Skin epidermis (tissue), 12 donors: ENCODE results near the gene PSMA3.
A peak's percentile ranks its signal among the peaks of the same experiment; 100 is the strongest.

Experiments used
- H3K27ac ChIP-seq, 21 experiments: fragments of 200-600 bp; sonication (generic) in 11 of 21; one replicate each; pipeline ENCODE4 v1.5.0; 2020; ENCODE audit warnings: mild to moderate bottlenecking in 3 of 21, inconsistent platforms in 2 of 21, moderate library complexity in 2 of 21
- H3K4me3 ChIP-seq, 7 experiments: fragments of 200-600 bp; sonication (generic) in 2 of 7; one replicate each; pipeline ENCODE4 v1.5.0; 2020; ENCODE audit warnings: inconsistent platforms in 2 of 7, mild to moderate bottlenecking in 2 of 7, moderate library complexity in 1 of 7

Gene PSMA3

DNA sequence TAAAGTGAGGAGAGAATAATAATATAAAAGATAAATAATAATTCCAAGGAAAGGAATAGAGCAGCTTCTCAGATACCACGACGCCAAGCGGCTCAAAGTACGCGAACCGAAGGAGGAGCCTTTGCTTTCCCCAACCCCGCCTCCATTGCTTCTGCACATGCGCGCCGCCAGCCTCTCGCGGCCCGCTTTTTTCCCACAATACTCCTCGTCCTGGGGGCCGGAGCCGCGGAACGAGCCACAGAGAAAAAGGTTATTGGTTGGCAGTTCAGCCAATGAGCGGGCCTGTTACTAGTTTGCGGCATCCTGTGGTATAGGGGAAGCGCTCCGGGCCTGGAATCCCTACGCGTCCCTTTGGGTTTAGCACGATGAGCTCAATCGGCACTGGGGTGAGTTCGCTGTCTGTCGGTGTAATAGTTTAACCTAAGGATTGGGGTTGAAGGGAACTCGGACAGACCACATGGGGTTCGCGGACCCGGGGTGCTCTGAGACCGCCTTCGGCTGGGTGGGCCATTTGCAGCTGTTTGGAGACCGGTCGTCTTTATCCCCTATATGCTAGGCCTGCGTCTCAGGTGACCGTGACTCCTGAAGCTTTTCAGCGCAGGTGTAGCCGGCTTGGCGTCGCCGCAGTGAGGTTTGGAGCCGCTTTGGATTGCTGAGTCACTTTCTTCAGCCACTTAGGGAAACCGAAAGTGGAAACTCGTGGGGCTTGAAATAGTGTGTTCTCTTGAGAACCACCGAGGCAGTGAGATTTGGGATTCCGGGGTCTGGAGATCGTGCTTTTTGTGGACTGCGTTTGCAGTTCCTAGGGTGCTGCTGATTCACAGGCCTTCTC lies at the start of gene PSMA3:
TSS of gene PSMA3 (plus strand) at position 288 of the 832 bp plus-strand sequence. CDS start at position 366, 78 bp downstream.
- Histone ChIP-seq H3K27ac (peak within 1 kb of the TSS; percentile 79 to 99 (median 94)), H3K4me3 (peak within 1 kb of the TSS; percentile 68 to 91 (median 78))

DNA sequence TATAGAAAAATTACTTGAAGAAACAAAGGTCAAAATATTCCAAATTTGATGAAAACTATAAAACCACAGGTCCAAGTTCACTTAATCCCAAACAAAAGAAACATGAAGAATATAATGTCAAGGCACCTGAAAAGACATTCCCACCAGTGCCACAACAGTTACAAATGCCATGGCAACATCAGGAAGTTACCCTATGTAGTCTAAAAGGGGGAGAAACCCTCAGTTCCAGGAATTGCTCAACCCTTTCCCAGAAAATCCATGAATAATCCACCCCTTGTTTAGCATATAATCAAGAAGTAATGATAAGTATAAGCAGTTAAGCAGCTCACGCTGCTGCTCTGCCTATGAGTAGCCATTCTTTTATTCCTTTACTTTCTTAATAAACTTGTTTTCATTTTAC lies 48.4 kb upstream of the PSMA3 start:
- H3K27ac ChIP-seq, result no peak overlapping the region
- no peak overlapping the region for H3K4me3 ChIP-seq

DNA sequence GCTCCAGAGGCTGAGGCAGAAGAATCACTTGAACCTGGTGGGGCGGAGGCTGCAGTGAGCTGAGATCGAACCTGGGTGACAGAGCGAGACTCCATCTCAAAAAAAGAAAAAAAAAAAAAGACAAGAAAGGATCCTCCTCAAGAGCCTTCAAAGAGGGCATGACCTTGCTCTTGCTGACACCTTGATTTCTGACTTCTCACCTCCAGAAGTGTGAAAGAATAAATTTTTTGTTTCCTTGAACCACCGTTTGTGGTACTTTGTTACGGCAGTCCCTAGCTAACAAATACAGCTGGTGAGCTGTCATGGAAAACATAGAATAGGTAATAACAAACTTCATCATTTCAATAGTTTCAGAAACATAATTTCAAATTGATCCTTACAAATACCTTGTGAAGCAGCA lies 46.6 kb upstream of the PSMA3 start:
- Histone ChIP-seq H3K27ac (no peak overlapping the region), H3K4me3 (no peak overlapping the region)

DNA sequence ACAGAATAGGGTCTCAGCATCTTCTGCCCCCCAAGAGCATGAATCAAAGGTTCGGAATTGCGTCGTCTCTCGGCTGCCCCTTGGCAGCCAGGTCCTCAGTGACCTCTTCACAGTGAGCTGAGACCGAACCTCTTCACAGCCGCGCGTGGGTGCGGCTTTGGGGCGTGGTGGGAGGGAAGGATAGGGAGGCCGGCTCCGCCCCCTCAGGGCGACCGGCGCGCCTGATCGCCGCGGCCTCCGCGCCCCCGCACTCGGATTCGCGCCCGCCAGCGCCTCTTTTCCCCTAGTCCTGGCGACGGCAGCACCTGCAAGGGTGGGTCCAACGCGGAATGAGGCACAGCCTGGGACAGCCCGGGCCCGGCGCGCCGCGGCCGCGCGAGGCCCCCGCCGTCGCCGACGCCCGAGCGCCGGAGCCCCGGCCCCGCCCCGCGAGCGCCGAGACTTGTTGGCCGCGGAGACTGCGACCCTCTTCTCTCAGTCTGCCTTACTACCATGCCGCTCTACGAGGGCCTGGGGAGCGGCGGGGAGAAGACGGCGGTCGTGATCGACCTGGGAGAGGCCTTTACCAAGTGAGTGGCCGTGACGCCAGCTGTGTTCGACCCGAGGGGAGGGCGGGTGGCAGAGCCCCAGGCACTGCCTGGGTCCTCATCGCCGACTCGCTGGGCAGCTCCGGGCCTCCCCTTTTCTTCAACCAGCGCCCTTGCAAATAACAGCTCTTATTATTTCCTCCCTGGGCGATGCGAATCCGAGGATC lies 44.7 kb upstream of the PSMA3 start, which contains the start of gene ACTR10:
TSS of gene ACTR10 (plus strand) at position 424 of the 754 bp plus-strand sequence. CDS start at position 493, 69 bp downstream.
- H3K27ac ChIP-seq, result peak within 1 kb of the TSS; percentile 90 to 99 (median 97)
- peak within 1 kb of the TSS; percentile 62 to 92 (median 82) for H3K4me3 ChIP-seq

DNA sequence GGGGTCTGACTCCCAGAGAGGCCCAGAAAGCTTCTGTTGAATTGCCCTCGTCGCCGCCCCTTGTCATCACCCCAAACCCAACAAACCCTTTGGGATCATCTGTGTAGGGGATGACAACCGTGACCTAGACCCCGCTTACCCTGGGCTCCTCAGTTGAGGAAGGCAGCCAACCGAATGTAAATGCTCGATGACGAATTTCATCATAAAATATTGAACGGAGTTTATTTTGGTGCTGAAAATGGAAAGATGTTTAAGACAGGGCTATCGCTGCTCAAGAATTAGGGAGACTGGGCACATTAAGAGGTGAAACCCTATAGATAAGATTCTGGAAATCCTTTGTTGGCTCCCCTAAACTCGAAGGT lies 44.2 kb upstream of the PSMA3 start:
- Histone ChIP-seq H3K27ac (peak overlapping the region; percentile 90 to 99 (median 97)), H3K4me3 (peak overlapping the region; percentile 62 to 92 (median 82))

DNA sequence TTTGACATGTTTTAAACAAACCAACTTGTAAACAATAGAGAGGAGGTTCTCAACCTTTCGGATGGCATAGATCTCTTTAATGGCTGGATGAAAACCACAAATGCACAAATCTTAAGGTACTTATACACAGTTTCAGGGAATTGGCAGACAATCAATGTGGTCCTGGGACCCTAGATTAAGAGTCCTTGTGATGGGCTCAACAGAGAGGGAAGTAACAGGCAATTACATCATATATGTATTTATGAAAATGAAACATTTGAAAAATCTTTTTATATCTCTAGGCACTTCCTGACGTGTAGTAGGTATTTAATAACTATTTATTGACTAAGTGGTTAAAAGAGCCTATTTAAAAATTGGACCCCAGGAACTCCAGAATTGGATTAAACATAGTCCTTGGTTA lies 43.8 kb upstream of the PSMA3 start:
- peak overlapping the region in 19 of 21 experiments; percentile 90 to 98 (median 97) for H3K27ac ChIP-seq
- H3K4me3 ChIP-seq, result peak overlapping the region; percentile 62 to 92 (median 82)

DNA sequence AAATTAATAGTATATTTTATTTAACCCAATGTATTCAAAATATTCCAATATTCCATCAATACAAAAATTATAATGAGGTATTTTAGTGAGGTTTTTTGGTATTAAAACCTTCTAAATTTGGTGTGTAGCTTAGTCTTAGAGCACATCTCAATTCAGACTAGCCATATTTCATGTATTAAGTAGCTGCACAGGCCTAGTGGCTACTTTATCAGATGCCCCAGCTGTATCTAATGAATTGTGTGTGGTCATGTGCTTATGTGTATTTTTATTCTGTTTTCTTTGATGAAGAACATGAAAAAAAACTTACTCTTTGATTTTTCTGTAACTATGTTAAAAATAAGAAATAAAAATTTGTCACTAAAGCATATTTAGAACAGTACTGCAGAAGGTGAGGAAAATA lies 31.5 kb upstream of the PSMA3 start:
- no peak overlapping the region for H3K27ac ChIP-seq
- no peak overlapping the region for H3K4me3 ChIP-seq

DNA sequence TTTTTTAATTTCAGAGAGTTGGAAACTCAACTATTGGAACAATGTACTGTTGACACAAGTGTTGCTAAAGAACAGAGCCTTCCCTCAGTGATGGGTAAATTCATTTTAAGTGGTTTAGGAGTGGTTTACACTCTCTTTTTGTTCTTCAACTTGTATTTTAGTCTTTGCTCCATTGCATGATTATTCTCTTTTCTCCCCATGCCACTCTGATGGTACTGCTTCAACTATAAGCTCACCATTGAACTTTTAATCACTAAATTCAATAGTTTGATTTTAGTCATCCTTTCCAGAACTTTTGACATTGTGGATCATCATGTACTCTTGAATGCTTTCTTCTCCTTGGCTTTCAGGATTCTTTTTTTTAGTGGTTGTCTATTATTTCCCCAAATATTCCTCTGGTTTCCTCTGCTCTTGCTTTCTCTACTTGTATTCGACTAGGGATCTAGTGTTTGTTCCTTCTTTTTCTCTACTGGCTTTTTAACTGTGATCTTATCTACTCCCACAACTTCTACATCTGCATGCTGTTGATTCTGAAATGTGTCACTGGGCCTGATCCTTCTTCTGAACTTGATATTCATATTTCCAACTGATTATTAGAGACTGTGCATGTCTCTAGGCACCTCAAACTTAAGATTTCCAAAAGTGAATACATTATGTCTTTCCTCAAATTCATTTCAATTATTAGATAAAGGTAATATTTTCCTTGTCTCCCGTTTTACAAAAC lies 29.3 kb upstream of the PSMA3 start:
- H3K4me3 ChIP-seq, result no peak overlapping the region
- H3K27ac ChIP-seq, result no peak overlapping the region

DNA sequence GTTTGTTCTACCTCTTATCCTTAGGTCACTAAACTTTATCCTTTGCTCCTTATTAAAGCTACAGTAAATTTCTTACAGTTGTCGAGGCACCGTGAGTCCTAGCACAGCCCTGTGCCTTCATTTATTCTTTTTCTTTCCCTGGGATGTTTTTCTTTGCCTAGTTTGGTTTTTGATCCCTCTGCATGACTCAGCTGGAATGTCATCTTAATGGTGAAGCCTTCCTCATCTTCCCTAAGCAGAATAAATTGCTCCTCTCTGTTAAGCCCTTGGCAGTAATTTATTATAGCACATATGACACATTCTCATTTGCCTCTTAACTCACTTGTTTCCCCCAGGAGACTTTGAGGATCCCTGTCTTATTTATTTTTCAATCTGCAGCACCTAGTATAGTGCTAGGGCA lies 28.1 kb upstream of the PSMA3 start:
- Histone ChIP-seq H3K27ac (no peak overlapping the region), H3K4me3 (no peak overlapping the region)

DNA sequence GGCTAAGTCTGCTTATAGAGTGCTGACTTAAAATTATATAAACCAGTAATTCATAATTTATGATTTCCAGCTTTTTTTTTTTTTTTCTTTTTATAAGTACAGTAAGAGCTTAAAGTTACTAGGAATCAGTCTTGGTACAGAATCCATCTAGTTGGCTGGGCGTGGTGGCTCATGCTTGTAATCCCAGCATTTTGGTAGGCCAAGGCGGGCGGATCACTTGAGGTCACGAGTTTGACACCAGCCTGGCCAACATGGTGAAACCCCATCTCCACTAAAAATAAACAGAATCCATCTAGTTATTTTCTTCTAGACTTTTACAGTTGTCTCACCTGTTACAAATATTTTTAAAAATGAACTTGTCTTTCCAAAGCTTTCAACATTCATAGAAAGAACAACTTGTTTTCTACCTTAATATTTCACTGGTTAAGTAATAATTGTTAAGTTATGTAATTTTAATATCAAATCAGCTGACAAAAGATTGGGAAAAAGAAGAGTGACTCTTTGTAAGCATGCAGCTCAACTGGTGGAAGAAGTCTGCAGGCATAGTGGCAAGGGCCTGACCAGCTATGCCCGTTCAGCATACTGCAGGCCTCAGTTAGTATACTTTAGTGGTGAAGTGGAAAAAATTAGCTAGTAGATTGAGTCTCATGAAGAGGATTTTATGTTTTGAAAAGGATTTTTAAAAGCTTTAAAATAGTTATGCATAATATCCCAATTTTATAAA lies 17.4 kb upstream of the PSMA3 start:
- no peak overlapping the region for H3K4me3 ChIP-seq
- no peak overlapping the region for H3K27ac ChIP-seq

DNA sequence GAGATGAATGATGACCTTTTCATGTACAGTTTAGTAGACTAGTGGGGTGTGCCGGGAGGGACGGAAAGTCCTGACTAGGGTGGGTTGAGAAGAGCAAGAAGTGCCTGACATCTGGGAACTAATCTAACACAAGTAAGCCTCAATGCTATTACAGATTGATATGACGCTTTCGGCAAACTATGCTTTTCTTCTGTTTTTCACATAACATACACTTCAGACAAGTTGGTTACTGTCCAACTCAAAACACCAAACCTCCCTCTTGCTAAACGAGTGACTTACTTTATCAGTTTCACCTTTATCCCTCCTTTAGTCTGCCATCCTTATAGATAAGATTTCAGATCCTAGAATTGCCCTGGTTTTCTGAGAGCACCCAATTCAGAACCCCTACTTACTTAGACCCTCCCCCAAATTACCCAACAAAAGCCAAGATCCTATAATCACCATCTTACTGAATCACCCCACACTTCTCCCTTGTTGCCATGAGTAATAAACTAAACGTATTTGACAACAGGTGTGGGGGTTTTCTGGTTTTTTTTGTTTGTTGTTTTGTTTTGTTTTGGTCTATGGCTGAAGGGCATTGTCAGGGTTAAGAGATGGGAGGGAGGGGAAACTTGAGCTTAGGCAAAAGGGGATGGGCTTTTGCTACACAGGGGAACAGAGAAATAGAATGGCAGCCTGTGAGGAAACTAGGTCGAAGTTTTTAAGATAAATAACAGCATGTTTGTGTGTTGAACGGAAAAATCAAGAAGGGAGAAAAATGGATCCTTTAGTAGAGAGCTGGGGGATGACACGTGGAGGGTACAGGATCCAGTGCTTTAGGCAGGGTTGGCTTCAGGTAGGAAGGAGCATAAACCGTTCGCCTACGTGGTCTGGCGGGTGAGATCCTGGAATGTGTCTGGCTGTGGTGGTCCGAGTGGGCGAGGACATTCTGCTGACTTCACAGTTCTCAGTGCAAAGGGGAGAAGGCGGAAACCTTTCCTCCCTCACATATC lies 6.1 kb upstream of the PSMA3 start:
- H3K27ac ChIP-seq, result peak overlapping the region in 18 of 21 experiments; percentile 2 to 86 (median 64)
- peak overlapping the region; percentile 43 to 66 (median 54) for H3K4me3 ChIP-seq

DNA sequence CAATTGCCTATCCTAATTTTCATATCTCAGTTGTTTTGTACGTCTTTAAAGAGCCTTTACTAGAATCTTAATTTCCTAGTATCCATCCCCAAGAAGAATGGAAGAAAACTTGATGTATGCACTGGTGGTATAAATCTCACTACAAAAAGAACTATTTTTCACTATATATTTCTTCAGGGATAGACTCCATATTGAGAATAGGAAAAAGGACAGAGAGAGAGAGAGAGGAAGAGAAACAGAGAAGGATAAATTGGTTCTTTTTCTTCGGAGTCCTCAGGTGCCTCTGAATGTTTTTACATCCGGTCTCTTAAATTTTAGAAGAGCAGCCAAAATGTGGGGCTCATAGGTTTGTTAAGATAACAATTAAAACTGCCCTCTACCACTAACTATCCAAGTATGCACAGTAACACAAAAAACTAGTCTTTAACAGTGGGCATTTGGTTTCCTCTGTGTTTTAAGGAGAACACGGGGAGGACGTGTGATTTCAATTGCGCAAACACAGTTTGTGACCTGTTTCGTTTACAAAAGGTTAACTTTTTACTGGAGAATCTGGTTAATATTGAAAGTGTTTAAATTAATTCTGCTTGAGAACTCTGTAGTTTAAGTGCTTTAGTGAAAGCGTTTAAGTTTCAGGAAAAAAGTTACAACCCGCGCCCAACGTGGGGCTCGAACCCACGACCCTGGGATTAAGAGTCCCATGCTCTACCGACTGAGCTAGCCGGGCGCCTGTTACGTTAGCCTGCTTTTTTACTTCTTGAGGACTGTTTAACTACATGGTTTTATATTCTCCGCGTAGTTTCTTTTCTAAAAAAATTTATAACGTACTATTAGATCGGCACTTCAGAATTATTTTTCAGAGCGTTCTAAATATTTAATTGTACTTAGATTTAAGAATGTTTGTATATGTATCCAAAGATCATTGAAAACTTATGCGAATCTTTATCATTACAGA lies 5.1 kb upstream of the PSMA3 start:
- Histone ChIP-seq H3K4me3 (peak overlapping the region; percentile 43 to 66 (median 54)), H3K27ac (peak overlapping the region in 18 of 21 experiments; percentile 2 to 86 (median 64))

DNA sequence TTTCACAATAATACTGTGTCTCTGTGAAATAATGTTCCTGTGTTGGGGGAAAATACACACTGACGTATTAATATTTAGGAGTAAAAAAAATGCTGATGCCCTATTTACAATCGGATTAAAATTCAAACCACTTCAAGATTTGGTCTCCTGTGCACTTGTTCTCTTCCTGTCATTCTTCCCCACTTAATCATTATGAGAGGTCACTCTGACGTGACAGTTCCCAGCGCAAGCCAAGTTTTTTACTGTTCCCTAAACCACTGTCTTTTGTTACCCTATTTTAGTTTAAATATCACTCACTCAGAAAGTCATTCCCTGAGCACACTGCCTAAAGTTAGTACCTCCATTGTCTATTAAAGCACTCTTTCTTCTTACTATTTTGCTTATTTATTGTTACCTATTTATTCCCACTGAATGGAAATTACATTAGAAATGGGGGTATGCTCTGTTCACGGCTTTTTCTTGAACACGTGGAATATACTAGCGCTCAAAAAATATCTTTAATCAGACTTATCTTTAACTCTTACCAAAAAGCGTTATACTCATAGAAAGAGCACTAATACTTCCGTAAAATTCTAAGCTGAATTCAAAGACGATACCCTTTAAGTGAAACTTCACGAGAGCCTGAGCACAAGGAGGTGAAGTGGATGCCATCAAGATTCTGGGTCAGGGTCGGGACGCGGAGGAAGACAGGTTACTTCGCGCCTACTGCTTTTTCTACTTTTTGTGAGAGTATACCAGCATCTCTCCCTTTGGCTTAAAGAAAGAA lies 670 bp upstream of the PSMA3 start:
- H3K4me3 ChIP-seq, result peak overlapping the region; percentile 68 to 91 (median 78)
- peak overlapping the region in 20 of 21 experiments; percentile 26 to 99 (median 93) for H3K27ac ChIP-seq

DNA sequence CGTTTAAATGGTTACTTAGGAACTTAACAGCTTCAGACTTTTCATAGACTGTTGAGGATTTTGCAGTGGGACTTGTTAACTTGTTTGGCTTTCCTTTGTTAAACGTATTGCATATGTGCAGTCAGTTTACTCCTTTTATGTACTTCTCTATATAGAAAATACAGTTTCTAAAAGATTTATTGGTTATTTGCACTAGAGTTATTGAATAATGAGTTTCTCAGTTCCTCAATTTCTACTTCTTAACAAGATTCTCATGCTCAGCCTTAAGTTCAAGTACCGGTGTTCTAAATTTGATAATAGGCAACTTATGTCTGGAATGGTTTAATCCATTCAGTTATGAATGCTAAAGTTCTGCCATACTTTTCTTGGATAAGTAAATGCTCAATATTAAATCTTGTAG lies 919 bp downstream of the PSMA3 start:
- peak overlapping the region; percentile 79 to 99 (median 94) for H3K27ac ChIP-seq
- H3K4me3 ChIP-seq, result peak overlapping the region; percentile 68 to 91 (median 78)

DNA sequence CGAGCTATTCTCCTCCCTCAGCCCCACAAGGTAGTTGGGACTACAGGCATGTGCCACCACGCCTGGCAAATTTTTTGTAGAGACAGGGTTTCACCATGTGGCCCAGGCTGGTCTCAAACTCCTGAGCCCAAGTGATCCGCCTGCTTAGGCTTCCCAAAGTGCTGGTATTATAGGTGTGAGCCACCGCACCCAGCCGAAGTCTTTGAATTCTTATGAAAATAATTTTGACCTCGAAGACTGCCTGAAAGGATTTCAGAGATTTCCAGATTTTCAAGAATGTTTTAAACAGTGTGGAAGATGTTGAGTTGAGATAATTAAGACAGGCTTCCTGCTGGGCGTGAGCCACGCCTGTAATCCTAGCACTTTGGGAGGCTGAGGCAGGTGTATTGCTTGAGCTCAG lies 5.0 kb downstream of the PSMA3 start:
- no peak overlapping the region for H3K27ac ChIP-seq

DNA sequence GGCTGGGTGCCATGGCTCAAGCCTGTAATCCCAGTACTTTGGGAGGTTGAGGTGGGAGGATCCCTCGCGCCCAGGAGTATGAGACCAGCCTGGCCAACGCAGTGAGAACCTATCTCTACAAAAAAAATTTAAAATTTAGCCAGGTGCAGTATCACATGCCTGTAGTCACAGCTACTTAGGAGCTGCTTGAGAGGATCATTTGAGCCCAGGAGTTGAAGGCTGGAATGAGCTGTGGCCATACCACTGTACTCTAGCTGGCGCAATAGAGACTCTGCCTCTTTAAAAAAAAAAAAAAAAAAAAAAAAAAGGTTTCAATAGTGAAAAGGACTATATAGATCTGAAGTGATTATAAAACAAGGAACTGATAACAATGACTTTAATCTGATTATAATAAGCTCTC lies 13.5 kb downstream of the PSMA3 start:
- Histone ChIP-seq H3K27ac (no peak overlapping the region), H3K4me3 (no peak overlapping the region)

More for the DNA sequence above, 5.0 kb downstream of the PSMA3 start:
- H3K4me3 ChIP-seq, result no peak overlapping the region
